ENCODE data around the gene KCNRG.
"Not testable (repeated sequence)": the region's sequence is repeated elsewhere in the genome, so short reads cannot be mapped to it uniquely, and the experiment has no call there.

Gene KCNRG, protein sequence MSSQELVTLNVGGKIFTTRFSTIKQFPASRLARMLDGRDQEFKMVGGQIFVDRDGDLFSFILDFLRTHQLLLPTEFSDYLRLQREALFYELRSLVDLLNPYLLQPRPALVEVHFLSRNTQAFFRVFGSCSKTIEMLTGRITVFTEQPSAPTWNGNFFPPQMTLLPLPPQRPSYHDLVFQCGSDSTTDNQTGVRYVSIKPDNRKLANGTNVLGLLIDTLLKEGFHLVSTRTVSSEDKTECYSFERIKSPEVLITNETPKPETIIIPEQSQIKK

GRCh38 chr13:50015258-50015657 lies at the start of gene KCNRG:
Gene KCNRG (plus strand): TSS chr13:50015444. CDS start chr13:50015494, 50 bp downstream.
- DNase-seq (ENCODE audit: low spot score) = peak; percentile 20

GRCh38 chr13:49967456-49967855 lies 47.8 kb upstream of the KCNRG start:
- DNase-seq (ENCODE audit: low spot score) = no peak

GRCh38 chr13:49972709-49973108 lies 42.5 kb upstream of the KCNRG start:
- no peak for DNase-seq (ENCODE audit: low spot score)

DNA sequence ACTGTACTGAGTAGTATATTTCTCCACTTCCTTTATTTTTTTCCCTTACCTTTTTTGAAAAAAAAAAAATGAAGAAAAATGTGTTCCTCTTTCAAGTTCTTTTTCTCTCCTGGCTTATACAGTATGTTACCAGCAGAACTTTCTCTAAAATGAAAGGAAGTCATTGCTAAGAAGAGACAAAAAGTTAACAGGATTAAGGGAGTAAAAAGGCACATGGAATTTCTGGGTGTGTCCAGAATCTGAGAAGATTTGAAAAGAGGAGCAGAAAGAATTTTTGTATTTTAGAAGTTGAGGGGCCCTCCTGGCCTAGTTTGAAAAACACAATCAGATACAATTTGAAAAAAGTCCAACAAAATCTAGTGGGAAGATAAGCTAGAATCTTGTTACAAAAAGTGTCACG lies 39.4 kb upstream of the KCNRG start:
- no peak for DNase-seq (ENCODE audit: low spot score)

DNA sequence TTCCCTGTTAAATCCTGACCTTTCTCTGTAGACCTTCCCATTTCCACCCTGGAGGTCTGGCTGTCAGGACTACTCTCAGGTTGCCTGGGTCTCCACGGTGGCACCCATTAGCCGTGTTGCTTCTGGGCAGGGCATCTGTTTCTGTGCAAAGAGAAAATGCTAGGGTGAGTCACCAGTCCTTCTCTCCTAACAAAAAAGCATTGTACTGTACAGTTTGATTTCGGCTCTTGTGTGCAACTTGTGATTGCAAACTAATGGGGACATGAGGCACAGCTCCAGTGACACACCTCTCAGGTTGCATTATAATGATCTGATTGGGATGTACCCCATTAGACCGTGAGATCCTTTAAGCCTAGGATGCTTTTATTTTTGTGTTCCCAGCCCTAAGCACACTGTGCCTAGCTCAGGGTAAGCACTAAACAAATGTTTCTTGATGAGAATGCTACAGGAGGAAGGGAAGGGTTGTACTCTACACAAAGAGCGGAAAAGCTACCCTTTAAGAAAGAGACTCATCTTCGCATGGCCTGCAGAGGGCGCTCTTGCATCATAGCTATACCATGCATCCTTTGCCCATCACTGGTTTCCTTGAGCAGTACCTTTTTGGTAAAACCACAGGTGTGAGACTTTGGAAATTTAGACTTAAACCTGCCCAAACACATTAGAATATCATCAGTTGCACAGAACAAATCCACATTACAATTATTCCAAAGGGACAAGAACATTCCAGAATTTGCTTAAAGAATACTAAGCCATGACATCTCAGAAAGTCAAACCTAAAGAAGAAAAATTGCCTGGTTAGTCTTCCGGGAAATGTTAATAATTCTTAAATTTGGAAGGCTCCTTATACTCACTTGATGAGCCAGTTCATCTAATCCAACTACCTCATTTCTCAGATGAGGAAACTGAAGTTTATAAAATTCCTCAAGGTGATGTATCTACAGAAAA lies 38.7 kb upstream of the KCNRG start:
- peak; percentile 65 for DNase-seq (ENCODE audit: low spot score)

DNA sequence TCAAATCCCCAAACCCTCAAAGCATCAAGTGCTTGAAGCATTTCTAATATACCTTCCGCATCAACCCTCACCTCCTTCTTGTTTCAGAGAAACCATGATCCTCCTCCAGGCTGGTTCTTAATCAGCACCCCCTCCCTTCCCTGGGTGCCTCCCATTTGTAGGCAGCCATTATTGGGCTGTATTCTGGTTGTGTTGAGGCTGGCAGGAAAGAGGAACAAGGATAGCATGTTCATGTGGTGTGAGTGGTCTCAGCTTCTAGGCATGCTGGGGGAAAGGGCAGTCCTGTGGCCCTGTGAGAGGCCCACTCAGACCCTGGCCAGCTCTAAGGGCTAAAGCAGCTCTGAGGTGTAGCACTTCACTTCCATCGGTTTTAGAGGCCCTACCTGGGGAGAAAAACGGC lies 37.3 kb upstream of the KCNRG start:
- no peak for DNase-seq (ENCODE audit: low spot score)

DNA sequence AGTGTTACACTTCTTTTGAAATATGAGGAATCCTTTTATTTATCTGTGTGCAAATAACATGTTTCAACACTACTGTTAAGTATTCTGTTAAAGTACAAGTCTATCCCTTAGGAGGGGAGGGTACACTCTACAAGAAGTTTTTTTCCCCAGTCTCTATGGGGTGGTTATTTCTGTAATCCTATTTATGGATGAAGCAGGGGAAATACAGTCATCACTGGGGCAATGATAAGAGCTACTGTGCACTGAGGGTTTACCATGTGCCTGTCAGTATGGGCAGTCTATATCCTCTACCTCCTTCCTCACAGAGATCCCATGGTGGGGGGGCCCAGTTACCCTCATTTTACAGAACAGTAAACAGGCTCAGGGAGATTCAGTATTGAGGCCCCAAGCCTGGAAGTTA lies 35.0 kb upstream of the KCNRG start:
- DNase-seq (ENCODE audit: low spot score) = no peak

DNA sequence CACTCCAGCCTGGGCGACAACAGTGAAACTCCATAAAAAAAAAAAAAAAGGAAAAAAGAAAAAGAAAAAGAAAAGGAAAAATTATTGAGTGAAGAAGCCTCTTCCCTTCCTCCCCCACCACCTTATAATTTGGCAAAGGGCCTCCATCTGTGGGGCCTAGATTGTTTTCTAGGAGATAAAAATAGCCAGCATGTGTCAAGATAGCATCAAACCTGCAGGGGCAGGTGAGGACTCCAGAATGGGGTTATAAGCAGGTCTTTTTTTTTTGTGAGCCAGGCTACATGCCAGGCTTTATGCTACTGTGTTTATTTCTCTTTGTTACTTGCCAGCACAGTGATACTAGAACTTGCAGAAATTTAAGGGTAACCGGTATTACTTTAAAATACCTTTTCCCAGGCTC lies 30.1 kb upstream of the KCNRG start:
- DNase-seq (ENCODE audit: low spot score) = no peak

- DNase-seq (ENCODE audit: low spot score) = no peak
Observed at GRCh38 chr13:49986471-49986870, 28.8 kb upstream of the KCNRG start.

DNA sequence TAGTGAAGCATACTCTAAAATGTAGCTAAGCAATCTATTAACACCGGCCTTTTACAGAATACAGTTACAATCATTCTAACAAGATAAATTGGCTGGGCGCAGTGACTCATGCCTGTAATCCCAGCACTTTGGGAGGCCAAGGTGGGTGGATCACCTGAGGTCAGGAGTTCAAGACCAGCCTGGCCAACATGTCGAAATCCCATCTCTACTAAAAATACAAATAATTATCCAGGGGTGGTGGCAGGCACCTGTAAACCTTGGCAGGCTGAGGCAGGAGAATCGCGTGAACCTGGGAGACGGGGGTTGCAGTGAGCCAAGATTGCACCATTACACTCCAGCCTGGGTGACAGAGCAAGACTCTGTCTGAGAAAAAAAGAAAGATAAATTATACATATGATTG lies 24.6 kb upstream of the KCNRG start:
- not testable (repeated sequence) for DNase-seq (ENCODE audit: low spot score)

- DNase-seq (ENCODE audit: low spot score) = no peak
Observed at GRCh38 chr13:49993111-49993510, 22.1 kb upstream of the KCNRG start.

GRCh38 chr13:49993666-49994065 lies 21.6 kb upstream of the KCNRG start:
- DNase-seq (ENCODE audit: low spot score) = no peak

GRCh38 chr13:49995625-49996101 lies 19.6 kb upstream of the KCNRG start:
- no peak for DNase-seq (ENCODE audit: low spot score)

GRCh38 chr13:49996161-49996915 lies 18.9 kb upstream of the KCNRG start:
- DNase-seq (ENCODE audit: low spot score) = peak; percentile 92

DNA sequence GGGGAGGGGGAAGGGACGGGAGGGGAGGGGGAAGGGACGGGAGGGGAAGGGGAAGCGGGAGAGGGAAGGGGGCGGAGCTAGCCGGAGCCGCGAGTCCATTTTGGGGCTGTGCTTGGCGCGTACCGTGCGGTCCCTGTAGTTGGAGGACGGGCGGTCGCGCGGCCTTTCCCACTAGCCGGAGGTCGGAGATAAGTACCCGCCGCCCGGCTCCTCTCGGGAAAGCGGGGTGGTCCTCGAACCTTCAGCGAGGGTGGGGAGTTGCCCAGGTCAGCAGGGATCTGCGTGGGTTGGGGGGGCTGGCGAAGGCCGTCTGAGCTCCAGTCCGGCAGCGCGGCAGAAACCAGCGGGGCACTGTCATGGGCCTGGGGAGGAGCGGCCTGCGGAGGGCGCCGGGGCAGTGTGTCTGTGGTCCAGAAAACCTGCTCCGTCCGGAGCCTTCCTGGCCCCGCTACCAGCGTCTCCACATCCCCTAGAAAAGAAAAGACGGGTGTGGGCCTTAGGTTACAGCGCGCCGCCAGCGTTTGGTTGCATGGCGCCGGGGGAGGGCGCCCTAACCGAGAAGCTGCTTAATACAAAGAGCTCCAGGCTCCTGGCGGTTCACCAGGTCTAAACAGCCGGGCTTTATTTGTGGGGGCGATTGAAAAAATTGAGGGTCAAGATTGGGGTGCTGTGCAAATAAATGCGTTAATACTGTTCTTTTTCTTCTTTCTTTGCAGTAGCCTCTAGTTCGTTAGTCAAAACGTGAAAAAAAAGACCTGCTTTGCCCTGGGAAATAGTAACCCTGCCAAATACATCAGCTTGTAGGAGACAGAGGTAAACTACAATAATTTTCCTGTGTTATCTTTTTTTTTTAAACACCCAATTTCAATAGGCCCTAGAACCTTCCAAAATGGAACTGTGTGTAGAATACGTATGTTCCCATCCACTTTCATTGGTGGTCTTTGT lies 18.0 kb upstream of the KCNRG start, which contains the start of gene TRIM13:
TSS of gene TRIM13 (plus strand) at position 92 of the 945 bp plus-strand sequence. CDS start 14,899 bp downstream, outside the sequence.
- DNase-seq (ENCODE audit: low spot score) = peak; percentile 75

GRCh38 chr13:49997955-49998354 lies 17.3 kb upstream of the KCNRG start:
- no peak for DNase-seq (ENCODE audit: low spot score)

DNA sequence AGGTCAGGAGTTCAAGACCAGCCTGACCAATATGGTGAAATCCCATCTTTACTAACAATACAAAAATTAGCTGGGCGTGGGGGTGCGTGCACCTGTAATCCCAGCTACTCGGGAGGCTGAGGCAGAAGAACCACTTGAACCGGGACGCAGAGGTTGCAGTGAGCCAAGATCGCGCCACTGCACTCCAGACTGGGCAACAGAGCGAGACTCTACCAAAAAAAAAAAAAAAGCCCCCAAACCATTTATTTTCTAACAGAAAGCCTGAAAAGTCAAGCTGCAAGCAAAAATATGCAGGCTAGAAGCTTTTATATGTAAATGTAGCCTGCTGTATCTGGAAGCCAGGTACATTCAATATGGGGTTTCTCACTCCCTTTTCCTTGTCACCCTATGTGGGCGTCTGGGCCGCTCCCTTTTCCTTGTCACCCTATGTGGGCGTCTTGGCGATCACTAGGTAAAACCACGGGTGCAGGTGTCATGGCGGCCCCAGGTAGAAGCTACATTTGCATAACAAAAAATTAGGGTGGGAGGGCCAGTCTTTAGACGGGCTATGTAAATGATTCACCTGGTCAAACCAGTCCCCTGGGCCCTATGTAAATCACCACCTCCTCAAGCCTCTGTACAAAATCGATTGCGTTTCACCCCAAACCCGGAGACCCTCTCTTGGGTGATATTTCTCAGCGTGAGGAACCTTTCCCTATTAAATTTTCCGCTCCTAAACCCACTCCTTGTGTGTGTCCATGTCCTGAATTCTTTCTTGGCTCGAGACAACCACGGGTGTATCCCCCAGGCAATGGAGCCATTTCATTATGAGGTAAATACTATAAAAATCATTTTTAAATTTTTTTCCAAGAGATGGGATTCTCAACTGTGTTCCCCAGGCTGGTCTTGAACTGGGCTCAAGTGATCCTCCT lies 16.3 kb upstream of the KCNRG start:
- DNase-seq (ENCODE audit: low spot score) = no peak

DNA sequence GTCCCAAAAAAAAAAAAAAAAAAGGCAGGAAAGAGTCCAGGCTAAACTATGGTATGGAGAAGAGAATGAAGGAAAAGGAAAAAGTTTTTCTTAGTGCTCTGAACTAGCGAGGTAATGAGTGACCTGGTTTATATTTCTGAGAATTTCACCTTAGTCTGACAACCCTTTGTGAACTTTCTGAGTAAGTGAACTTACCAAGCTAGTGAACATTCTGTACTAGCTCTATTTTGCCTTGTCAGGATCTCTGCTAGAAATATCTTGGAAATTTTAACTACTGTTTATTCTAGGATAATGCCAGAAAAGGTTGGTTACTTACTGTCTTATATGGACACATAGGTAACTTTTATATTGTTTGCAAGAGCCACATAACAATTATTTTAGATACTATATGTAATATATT lies 14.0 kb upstream of the KCNRG start:
- no peak for DNase-seq (ENCODE audit: low spot score)

DNA sequence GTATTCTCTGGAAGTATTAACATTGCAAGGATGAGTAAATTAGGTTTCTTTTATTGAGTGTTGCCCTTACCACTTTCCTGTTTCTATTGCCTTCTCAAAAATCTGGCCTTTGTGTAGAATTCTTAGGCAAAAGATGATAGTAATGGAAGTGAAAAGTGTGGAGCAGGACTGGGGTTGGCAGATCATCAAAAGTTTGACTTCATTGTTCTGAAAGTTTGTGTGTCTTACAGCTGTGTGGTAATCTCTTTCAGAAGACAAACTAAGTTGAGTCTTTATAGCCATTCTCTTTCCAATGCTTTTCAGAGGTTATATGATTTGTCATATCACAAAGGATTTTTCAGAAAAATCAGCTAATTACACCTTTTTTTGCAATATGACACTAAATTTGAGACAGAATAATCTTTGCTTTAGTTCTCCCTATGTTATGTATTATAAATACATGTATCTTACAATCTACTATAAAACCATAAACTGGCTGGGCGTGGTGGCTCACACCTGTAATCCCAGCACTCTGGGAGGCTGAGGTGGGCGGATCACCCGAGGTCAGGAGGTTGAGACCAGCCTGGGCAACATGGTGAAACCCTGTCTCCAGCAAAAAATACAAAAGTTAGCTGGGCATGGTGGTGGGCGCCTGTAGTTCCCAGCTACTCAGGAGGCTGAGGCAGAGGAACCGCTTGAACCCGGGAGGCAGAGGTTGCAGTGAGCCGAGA lies 8.7 kb upstream of the KCNRG start:
- DNase-seq (ENCODE audit: low spot score) = peak; percentile 7

Measured in AG08395 (cell line).